NCI-H187 treated with DMSO at 0.1 percent for 48 hours (cell line): ENCODE measurements around the gene LUC7L.

Source experiments
- DNase-seq: peaks from one replicate; lab custom pipeline; 2025; lab: John Stamatoyannopoulos, UW

The LUC7L gene

DNA sequence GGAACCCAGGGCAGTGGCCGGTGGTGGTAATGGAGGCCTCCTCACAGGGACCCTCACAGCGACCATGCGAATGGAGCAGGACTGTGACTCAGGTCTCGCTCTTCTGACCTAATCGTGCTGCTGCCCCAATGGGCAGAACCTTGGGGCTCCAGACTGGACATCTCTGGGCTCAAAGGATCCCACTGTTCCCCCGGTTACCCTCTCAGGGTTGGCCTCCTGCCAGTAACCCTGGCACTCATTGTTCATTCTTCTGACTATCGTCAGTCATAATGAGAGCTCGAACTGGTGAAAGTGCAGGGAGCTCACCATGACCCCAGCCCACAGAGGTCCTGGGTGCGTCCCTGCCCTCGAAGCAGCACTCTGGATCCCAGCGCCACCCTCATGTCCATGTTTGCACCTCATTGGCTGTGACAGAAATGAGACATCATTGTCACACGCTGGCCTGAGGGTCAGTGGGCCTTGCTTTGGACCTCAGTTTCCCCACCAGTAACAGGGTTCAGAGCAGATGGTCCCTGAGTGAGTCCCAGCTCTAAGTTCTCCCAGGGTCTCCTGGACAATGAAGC lies 86.8 kb downstream of the LUC7L start:
- DNase-seq, result no peak

GRCh38 chr16:140175-140857 lies 88.9 kb downstream of the LUC7L start:
- DNase-seq, result no peak
